HepG2 (cell line): ENCODE data around the gene RNASE8. TPM values are rescaled to one million over a fixed set of nuclear protein-coding genes. Genes with fewer than 3 reads are reported as not detected.

Experiments used
- ATAC-seq: fragments of 200-7000 bp; cut with Tn5 transposase; 3 replicates; pipeline ENCODE4 v1.9.1; 2020; ENCODE audit warnings: mild to moderate bottlenecking, moderate library complexity
- BruUV-seq: library from RNA; stranded (reverse); fragments of 400-500 nt; replicated peaks from 2 replicates; lab custom pipeline; 2021; lab: Mats Ljungman, UMichigan
- CTCF ChIA-PET: fragments of 300-600 bp; formaldehyde crosslinking; extraction: SDS; loops from one replicate; lab custom pipeline; 2021; ENCODE audit warnings: low total read pairs, inconsistent platforms, low intra/inter-chr PET ratio; lab: Yijun Ruan, JAX
- POLR2A ChIA-PET: fragments of 350-600 bp; sonication (Branson Sonifier 250); formaldehyde crosslinking; loops from one replicate; lab custom pipeline; 2020; ENCODE audit warnings: antibody characterized with exemption, inconsistent platforms; lab: Yijun Ruan, JAX
- DNase-seq: peaks from one replicate; pipeline ENCODE4 v3.0.0-alpha.2; 2015; ENCODE audit warnings: low spot score
- FAIRE-seq: peaks from 3 replicates; lab custom pipeline; 2011; peaks lifted over from hg19 to GRCh38; lab: Jason Lieb, UNC
- H2AFZ ChIP-seq: one replicate; pipeline ENCODE4 v1.6.1; 2011; ENCODE audit warnings: low read length, inconsistent platforms
- H3K27ac ChIP-seq: fragments of 300-600 bp; 3 replicates; pipeline ENCODE4 v1.8.0; 2011; ENCODE audit warnings: mixed run types, mild to moderate bottlenecking, mixed read lengths, low read length, inconsistent platforms; ENCODE audit not compliant: insufficient read depth; ENCODE audit errors: extremely low read length
- H3K27me3 ChIP-seq, 2 experiments: fragments of 200-600 bp in 1 of 2; 2 replicates in 1 of 2; 3 replicates in 1 of 2; pipeline versions ENCODE4 v1.6.0 to v1.8.0; 2011; ENCODE audit warnings: low read length in 2 of 2, mild to moderate bottlenecking in 2 of 2, moderate library complexity in 2 of 2, inconsistent platforms in 1 of 2; ENCODE audit not compliant: insufficient read depth in 2 of 2, control insufficient read depth in 1 of 2
- H3K36me3 ChIP-seq, 2 experiments: fragments of 200-600 bp in 1 of 2; replicated peaks in 1 of 2; 2 replicates in 1 of 2; 3 replicates in 1 of 2; pipeline versions ENCODE4 v1.5.1 to v1.8.0; 2011; ENCODE audit warnings: low read length in 2 of 2, inconsistent platforms in 1 of 2; ENCODE audit not compliant: insufficient read depth in 2 of 2, control insufficient read depth in 1 of 2
- H3K4me1 ChIP-seq: 2 replicates; pipeline ENCODE4 v1.5.1; 2012; ENCODE audit warnings: low read length, inconsistent platforms; ENCODE audit not compliant: insufficient read depth
- H3K4me2 ChIP-seq: 2 replicates; pipeline ENCODE4 v1.6.0; 2011; ENCODE audit warnings: low read depth, low read length, inconsistent platforms
- H3K4me3 ChIP-seq, 3 experiments: fragments of 200-600 bp in 1 of 3; sonication (generic), shearing (Covaris generic) in 1 of 3; replicated peaks in 1 of 3; 2 replicates each; pipeline ENCODE4 v1.5.1; 2011 to 2016; ENCODE audit warnings: low read length in 3 of 3, inconsistent platforms in 2 of 3, low read depth in 2 of 3, mild to moderate bottlenecking in 2 of 3, control low read depth in 1 of 3, mixed read lengths in 1 of 3; ENCODE audit not compliant: insufficient read depth in 1 of 3
- H3K79me2 ChIP-seq: one replicate; pipeline ENCODE4 v1.6.1; 2011; ENCODE audit warnings: low read length, inconsistent platforms; ENCODE audit not compliant: insufficient read depth
- H3K9ac ChIP-seq: 2 replicates; pipeline ENCODE4 v1.6.0; 2011; ENCODE audit warnings: mild to moderate bottlenecking, low read depth, low read length, inconsistent platforms; ENCODE audit not compliant: insufficient read depth
- H3K9me3 ChIP-seq: 2 replicates; pipeline ENCODE4 v1.5.1; 2012; ENCODE audit warnings: mild to moderate bottlenecking, low read length
- H4K20me1 ChIP-seq: 2 replicates; pipeline ENCODE4 v1.6.0; 2011; ENCODE audit warnings: inconsistent platforms, mild to moderate bottlenecking, low read length, moderate library complexity; ENCODE audit not compliant: insufficient read depth
- CREB3 ChIP-seq: sonication (generic); formaldehyde crosslinking; IDR thresholded peaks from 2 replicates; pipeline ENCODE4 v1.5.0; 2020; ENCODE audit warnings: missing genetic modification reagents
- DMTF1 ChIP-seq: sonication (generic); formaldehyde crosslinking; IDR thresholded peaks from 2 replicates; pipeline ENCODE4 v1.4.0; 2020; ENCODE audit warnings: mild to moderate bottlenecking, missing genetic modification reagents
- HCFC1 ChIP-seq: fragments of 150-350 bp; IDR thresholded peaks from 2 replicates; pipeline ENCODE4 v1.6.1; 2014; ENCODE audit warnings: low read depth, low read length
- HNRNPK ChIP-seq: fragments of 200-400 bp; formaldehyde crosslinking; IDR thresholded peaks from 2 replicates; pipeline ENCODE4 v1.6.1; 2018; ENCODE audit warnings: low read length, low read depth, moderate library complexity, mild to moderate bottlenecking; ENCODE audit not compliant: poor library complexity, severe bottlenecking
- KDM1A ChIP-seq: IDR thresholded peaks from 2 replicates; pipeline ENCODE4 v1.6.1; 2016; ENCODE audit warnings: missing compliant biosample characterization
- NFIC ChIP-seq: IDR thresholded peaks from 2 replicates; pipeline ENCODE4 v1.6.1; 2012; ENCODE audit warnings: mild to moderate bottlenecking, low read length, inconsistent platforms
- NFYC ChIP-seq: IDR thresholded peaks from 2 replicates; pipeline ENCODE4 v1.6.1; 2016; ENCODE audit warnings: missing genetic modification reagents, missing compliant biosample characterization
- NR1H2 ChIP-seq: sonication (generic); formaldehyde crosslinking; IDR thresholded peaks from 2 replicates; pipeline ENCODE4 v1.8.1; 2022; ENCODE audit warnings: low read depth, missing genetic modification reagents, borderline replicate concordance
- PHF5A ChIP-seq: IDR thresholded peaks from one replicate; pipeline ENCODE4 v1.6.1; 2018; ENCODE audit warnings: low read depth, missing genetic modification reagents; ENCODE audit not compliant: unreplicated experiment
- PLRG1 ChIP-seq: fragments of 450-650 bp; conservative IDR thresholded peaks from 2 replicates; pipeline ENCODE4 v1.6.1; 2016
- RBFOX2 ChIP-seq: fragments of 200-400 bp; formaldehyde crosslinking; IDR thresholded peaks from 2 replicates; pipeline ENCODE4 v1.6.1; 2017; ENCODE audit warnings: low read depth, mild to moderate bottlenecking, low read length
- SPEN ChIP-seq: sonication (generic); formaldehyde crosslinking; IDR thresholded peaks from 2 replicates; pipeline ENCODE4 v1.5.1; 2020; ENCODE audit warnings: low read depth, mild to moderate bottlenecking, missing genetic modification reagents
- STAG1 ChIP-seq: sonication (generic); formaldehyde crosslinking; IDR thresholded peaks from 2 replicates; pipeline ENCODE4 v1.4.0; 2020; ENCODE audit warnings: missing genetic modification reagents
- TAF15 ChIP-seq: fragments of 200-400 bp; formaldehyde crosslinking; IDR thresholded peaks from one replicate; pipeline ENCODE4 v1.6.1; 2018; ENCODE audit warnings: mild to moderate bottlenecking, low read depth, low read length; ENCODE audit not compliant: poor library complexity, severe bottlenecking
- TBX2 ChIP-seq: sonication (generic); formaldehyde crosslinking; IDR thresholded peaks from 2 replicates; pipeline ENCODE4 v1.5.0; 2020; ENCODE audit warnings: missing genetic modification reagents, mild to moderate bottlenecking, borderline replicate concordance
- WIZ ChIP-seq: sonication (generic); formaldehyde crosslinking; IDR thresholded peaks from 2 replicates; pipeline ENCODE4 v1.5.1; 2020; ENCODE audit warnings: mild to moderate bottlenecking, missing genetic modification reagents
- ZMYM3 ChIP-seq: sonication (generic); formaldehyde crosslinking; IDR thresholded peaks from 2 replicates; pipeline ENCODE4 v1.5.1; 2020; ENCODE audit warnings: mild to moderate bottlenecking, missing genetic modification reagents
- ZMYM4 ChIP-seq: sonication (generic); formaldehyde crosslinking; IDR thresholded peaks from 2 replicates; pipeline ENCODE4 v1.8.1; 2023; ENCODE audit warnings: mild to moderate bottlenecking, missing genetic modification reagents
- ZNF337 ChIP-seq: sonication (generic); formaldehyde crosslinking; IDR thresholded peaks from 2 replicates; pipeline ENCODE4 v1.5.1; 2020; ENCODE audit warnings: missing genetic modification reagents, low read depth, mild to moderate bottlenecking, borderline replicate concordance
- ZNF557 ChIP-seq: sonication (generic); formaldehyde crosslinking; IDR thresholded peaks from 2 replicates; pipeline ENCODE4 v1.4.0; 2020; ENCODE audit warnings: missing genetic modification reagents
- ZNF761 ChIP-seq: sonication (generic); formaldehyde crosslinking; conservative IDR thresholded peaks from 2 replicates; pipeline ENCODE4 v1.4.0; 2020; ENCODE audit warnings: mild to moderate bottlenecking, missing genetic modification reagents
- WGBS: methylation state at CpG from one replicate; pipeline ENCODE4 v1.1.6; 2017; ENCODE audit warnings: low lambda C conversion rate; 5-methylcytosine and 5-hydroxymethylcytosine counted together
- in situ Hi-C: cut with HindIII; loops from 2 replicates; pipeline ENCODE4 v1.10.0; 2017; ENCODE audit warnings: low pct_unique_long_range_greater_than_20kb; ENCODE audit not compliant: extremely low pct_ligation_motif_present
- intact Hi-C: fragments of 100-400 bp; cut with micrococcal nuclease; formaldehyde crosslinking; loops from one replicate; pipeline ENCODE4 v1.10.0; 2022; ENCODE audit not compliant: unreplicated experiment
- polyA plus RNA-seq, 8 experiments: library from polyadenylated mRNA; depleted of rRNA in 3 of 8; stranded (reverse) in 7 of 8; unstranded in 1 of 8; fragments of >200 nt; fragmentation: Illumina TruSeq in 4 of 8; extraction: Trizol in 4 of 8; gene quantifications; 2 replicates each; pipeline versions ENCODE4 v1.2.1 to v1.2.3, GENCODE V29; 2011 to 2016; ENCODE audit warnings: low read depth in 4 of 8, missing spikeins in 1 of 8, mixed read lengths in 1 of 8; ENCODE audit not compliant: insufficient read depth in 1 of 8
- total RNA-seq, 5 experiments: library from RNA; depleted of rRNA; stranded (reverse); fragments of >200 nt; fragmentation: Illumina TruSeq; extraction: Trizol; gene quantifications; 2 replicates each; pipeline ENCODE4 v1.2.3, GENCODE V29; 2016; ENCODE audit warnings: low read depth in 1 of 5

The RNASE8 gene
- total and polyA plus RNA-seq, 2 of the 13 experiments (the other 11 are each of a cell fraction or from before 2014, with no cell fraction given) = not detected

GRCh38 chr14:21056520-21057163, 980 bp upstream of the RNASE8 start:
- Histone ChIP-seq H2AFZ (no peak overlapping the region), H3K27ac (peak overlapping the region; percentile 92), H3K36me3 (no peaks in the 10 kb centered on the region), H3K9me3 (no peaks in the 10 kb centered on the region), H3K9ac (0 out of 2 replicates have a peak overlapping the region, but pooled peaks have one; percentile 7), H3K4me1 (peaks cover 99% of the 10 kb centered on the region), H3K27me3 (no peaks in the 10 kb centered on the region), H3K4me3 (peak overlapping the region in 2 of 3 experiments; percentile 13 to 42; a peak in 2 of 6 replicates), H3K4me2 (peak overlapping the region; percentile 71), H3K79me2 (no peaks in the 10 kb centered on the region), H4K20me1 (no peaks in the 10 kb centered on the region)
- DNase-seq (no peak), FAIRE-seq (no peak), ATAC-seq (no peak)
- ChIA-PET POLR2A (interaction anchor here (0.8 to 4.3 kb wide), 12 partner anchors 10 to 373 kb away, joined by 3 to 77 read pairs (median 8); partner anchors contain the start of genes ARHGEF40 and RNASE4), CTCF (interaction anchor here (0.9 to 3.2 kb wide), 6 partner anchors 10 to 48 kb away, joined by 3 to 12 read pairs (median 4); no protein-coding TSS in a partner anchor)
- intact Hi-C loops (loop anchor here (5.0 kb wide), 1 partner anchor 374 kb away; the partner anchor contains the start of gene RNASE4), in situ Hi-C loops (no loop called here)
- BruUV-seq = no TSS peak
- 91% methylated on average over 10 of the region's 10 CpGs for WGBS
- TF ChIP-seq ZMYM3 (CRISPR knock-in tag) (0 out of 2 replicates have a peak, but pooled peaks have one; percentile 24), PHF5A (CRISPR knock-in tag) (no peak), TAF15 (no peak), NFIC (peak; percentile 6; the same call in 1 of the 2 replicates), TBX2 (CRISPR knock-in tag) (0 out of 2 replicates have a peak, but pooled peaks have one; percentile 19), STAG1 (CRISPR knock-in tag) (no peak), HCFC1 (no peak), SPEN (CRISPR knock-in tag) (peak; percentile 35; the same call in 1 of the 2 replicates), DMTF1 (CRISPR knock-in tag) (0 out of 2 replicates have a peak, but pooled peaks have one; percentile 9), HNRNPK (no peak), NFYC (CRISPR knock-in tag) (no peak), ZMYM4 (CRISPR knock-in tag) (0 out of 2 replicates have a peak, but pooled peaks have one; percentile 32), ZNF761 (CRISPR knock-in tag) (no peak), WIZ (CRISPR knock-in tag) (0 out of 2 replicates have a peak, but pooled peaks have one; percentile 41), ZNF337 (CRISPR knock-in tag) (0 out of 2 replicates have a peak, but pooled peaks have one; percentile 8), PLRG1 (no peak), RBFOX2 (no peak), NR1H2 (CRISPR knock-in tag) (no peak), CREB3 (CRISPR knock-in tag) (no peak), KDM1A (CRISPR knock-in tag) (0 out of 2 replicates have a peak, but pooled peaks have one; percentile 9), ZNF557 (CRISPR knock-in tag) (no peak)
